GM23248 (cell line): Measurements from ENCODE around the gene ZNF407.

Source experiments
- EZH2 ChIP-seq: fragments of 200-600 bp; sonication (generic); IDR thresholded peaks from 2 replicates; pipeline ENCODE4 v1.6.1; 2018; ENCODE audit warnings: antibody characterized with exemption, mild to moderate bottlenecking; ENCODE audit not compliant: insufficient read depth, poor library complexity, severe bottlenecking
- EZH2phosphoT487 ChIP-seq: fragments of 200-600 bp; sonication (generic); IDR thresholded peaks from 2 replicates; pipeline ENCODE4 v1.6.1; 2018; ENCODE audit warnings: antibody characterized with exemption, moderate library complexity, mild to moderate bottlenecking, low read depth; ENCODE audit not compliant: insufficient read depth

DNA sequence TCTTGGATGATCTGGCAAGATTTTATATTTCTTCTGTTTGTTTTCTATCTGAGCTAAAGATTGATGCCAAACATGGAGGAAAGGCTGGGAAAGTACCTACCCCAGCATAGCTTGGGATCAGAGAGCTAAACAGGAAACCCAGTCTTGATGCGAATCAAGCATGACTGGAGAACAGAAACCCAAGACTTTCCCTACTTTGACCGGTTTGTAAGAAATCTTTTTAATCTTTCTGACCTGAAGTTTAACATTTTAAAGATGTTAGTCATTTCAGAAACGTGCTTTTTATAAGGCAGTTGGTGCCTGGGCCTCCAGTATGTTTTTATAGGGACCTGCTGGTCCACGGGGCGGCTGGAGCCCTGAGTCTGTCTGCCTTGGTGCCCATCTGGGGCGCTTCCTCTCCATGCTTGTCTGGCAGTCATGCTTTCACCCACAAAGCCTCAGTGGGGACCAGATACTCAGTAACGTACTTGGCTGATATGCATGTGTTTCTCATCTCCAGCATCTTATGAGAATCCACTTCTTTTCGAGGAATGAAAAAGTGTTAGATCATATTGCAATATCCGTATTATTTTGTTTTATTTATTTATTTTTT is 344.7 kb downstream of the ZNF407 start:
- TF ChIP-seq EZH2 (no peak), EZH2phosphoT487 (no peak)
